NT2/D1 (cell line): Measurements from ENCODE around the gene SURF6.

Experiments
- SUZ12 ChIP-seq: IDR thresholded peaks from 2 replicates; pipeline ENCODE4 v1.6.1; 2011; ENCODE audit not compliant: insufficient read length, insufficient read depth; ENCODE audit errors: extremely low read depth
- YY1 ChIP-seq: IDR thresholded peaks from 2 replicates; pipeline ENCODE4 v1.6.1; 2011; ENCODE audit not compliant: insufficient read length, insufficient read depth
- ZNF274 ChIP-seq: IDR thresholded peaks from 2 replicates; pipeline ENCODE4 v1.6.1; 2011; ENCODE audit warnings: mild to moderate bottlenecking, low read depth, low read length

DNA sequence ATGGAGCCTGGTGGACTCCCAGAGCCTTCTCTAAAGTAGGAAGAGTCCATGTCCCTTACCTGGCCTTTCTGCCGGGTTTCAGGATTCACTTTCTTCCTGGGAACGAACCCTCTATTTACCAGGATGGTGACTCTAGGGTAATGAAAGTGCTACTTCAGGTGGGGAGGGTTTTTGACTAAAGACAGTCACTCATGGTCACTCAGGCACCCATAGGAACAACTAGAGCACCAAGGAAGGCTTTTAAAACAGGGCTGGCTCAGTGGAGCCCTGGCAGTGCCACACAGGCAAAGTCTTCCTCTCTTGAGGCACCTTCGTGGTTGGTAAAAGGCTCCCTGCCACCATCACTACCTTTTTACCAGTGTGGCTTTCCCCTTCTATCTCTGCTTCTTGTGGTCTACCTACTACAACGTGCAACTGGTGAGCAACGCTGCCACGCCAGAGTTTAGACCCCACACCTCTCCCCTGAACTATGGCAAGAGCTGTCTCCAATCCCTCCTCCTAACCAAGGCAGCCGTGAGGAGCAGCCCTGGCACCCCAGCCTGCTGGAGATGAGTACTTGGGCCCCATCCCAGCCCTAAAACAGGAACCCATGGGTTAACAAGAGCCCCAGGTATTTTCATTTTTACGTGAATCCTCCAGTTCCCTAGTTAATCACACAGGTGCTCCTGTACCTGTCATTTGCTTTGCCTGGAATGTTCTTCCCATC lies 16.8 kb upstream of the SURF6 start:
- no peak for TF ChIP-seq YY1
- TF ChIP-seq ZNF274 = no peak
- TF ChIP-seq SUZ12 = no peak
